NCI-H2107 (cell line): ENCODE measurements around the gene ASCC3.

Experiments used
- DNase-seq: peaks from one replicate; lab custom pipeline; 2025; lab: John Stamatoyannopoulos, UW

ASCC3 gene

DNA sequence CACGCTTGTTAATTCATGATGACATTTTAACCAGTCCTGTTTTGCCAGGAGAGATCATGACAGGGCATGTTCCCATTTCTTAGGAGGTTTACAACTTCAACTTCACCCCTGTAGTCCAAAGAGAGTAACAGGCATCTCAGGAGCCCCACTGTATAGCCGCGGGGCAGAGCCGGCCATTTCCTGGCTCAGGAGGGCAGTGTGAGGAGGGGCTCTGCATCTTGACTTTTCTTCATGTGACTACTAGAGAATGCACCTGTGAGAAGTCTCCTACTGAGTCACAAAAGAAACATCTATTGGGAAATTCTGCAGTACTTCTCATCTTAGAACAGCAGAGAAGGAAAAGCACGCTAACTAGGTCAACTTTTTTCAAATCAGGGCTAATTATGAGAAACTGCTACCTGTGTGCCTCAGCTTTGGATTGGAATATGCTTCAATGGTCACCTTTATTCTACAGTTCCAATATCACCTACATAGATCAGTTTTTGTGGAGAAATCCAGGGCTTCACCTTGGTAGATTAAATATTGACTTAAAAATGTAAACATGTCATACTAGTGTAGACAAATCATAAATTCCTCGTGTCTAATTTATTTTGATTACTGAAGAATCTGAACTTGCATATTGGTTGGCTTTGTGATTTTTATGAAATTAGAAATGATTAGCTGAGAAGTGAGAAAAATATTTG is 387.8 kb downstream of the ASCC3 start:
- no peak for DNase-seq

DNA sequence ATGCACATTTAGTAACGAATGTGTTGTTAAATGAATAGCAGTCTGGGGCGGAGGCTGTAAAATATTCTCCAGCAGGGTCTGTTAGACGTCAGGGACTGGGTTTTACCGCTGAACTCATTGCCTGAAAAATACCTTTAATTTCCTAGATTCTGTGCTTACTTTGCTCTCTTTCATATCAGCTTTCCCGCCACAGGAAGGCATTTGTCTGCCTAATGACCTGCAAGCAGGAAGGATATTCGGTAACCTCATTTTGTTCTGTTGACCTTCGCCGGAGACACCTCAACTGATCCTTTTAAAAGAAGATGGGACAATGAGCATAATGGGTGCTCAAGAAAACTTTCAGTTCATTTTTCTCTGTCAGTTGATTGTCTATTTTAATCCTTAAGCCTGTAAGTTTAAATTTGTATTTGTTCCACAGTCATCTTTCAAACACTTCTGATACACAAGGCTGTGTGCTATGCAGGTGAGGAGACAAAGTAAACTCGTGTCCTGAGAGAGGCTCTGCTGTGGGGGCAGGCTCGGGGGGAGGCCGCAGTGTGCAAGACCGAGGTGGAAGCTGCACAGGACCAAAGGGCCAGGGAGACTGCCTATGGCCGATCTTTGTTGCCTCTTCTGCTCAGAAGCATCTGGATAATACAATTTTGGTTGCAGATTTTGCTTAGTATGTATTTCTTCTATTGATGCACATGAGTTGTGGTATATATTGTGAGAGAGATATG is 389.0 kb downstream of the ASCC3 start:
- no peak for DNase-seq

DNA sequence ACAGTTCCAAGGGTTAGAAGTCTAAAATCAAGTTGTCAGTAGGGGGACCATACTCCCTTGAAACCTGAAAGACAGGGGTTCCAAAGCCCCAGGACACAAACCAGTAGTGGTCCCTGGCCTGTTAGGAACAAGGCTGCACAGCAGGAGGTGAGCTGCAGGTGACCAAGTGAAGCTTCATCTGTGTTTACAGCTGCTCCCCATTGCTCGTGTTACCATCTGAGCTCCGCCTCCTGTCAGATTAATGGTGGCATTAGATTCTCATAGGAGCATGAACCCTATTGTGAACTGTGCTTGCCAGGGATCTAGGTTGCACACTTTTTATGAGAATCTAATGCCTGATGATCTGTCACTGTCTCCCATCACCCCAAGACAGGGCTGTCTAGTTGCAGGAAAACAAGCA is 391.1 kb downstream of the ASCC3 start:
- no peak for DNase-seq

- DNase-seq: no peak
These were observed 392.9 kb downstream of the ASCC3 start for GRCh38 chr6:100488244-100488643.

DNA sequence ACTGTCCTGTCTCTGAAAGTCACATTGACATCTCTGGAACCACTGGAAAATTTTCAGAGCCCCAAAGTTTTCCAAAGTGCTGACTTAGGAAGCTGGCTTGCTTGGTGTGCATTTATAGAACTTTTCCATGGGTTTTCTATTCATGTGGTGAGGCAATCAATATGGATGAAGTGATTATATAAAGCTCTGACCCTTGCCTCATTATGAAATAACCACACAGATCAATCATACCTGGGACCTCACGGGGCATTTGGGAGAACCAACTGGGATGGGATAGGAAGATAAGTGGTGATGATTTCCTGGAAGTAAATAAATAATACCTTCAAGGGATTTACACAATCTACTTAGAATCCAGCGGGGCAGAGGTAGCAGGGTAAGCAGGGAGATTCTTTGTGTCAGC is 393.5 kb downstream of the ASCC3 start:
- no peak for DNase-seq

- DNase-seq: no peak
These were observed 395.9 kb downstream of the ASCC3 start for GRCh38 chr6:100485268-100485667.

- no peak for DNase-seq
These were observed 396.7 kb downstream of the ASCC3 start for GRCh38 chr6:100484474-100484873.

DNA sequence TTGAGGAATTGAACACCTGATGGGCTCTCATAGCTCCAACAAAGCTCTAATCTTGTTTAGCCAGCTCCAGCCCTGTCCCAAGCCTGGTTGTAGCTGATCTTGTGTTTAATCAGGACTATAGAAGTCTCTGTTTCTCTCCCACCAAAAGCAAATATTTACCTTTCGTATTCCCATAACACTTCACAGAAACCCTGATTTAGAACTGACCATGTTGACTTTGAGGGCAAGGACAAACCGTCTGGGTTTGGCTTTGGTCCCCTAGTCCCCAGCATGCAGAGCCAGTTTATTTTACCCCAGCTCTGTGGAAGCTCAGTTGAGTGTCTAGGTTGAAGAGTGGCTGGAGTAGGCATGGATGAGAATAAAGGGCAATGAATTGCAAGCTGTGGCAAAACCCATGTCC is 398.4 kb downstream of the ASCC3 start:
- DNase-seq: no peak

- no peak for DNase-seq
These were observed 401.7 kb downstream of the ASCC3 start for GRCh38 chr6:100479179-100480035.

- no peak for DNase-seq
These were observed 405.4 kb downstream of the ASCC3 start for GRCh38 chr6:100475554-100476320.

DNA sequence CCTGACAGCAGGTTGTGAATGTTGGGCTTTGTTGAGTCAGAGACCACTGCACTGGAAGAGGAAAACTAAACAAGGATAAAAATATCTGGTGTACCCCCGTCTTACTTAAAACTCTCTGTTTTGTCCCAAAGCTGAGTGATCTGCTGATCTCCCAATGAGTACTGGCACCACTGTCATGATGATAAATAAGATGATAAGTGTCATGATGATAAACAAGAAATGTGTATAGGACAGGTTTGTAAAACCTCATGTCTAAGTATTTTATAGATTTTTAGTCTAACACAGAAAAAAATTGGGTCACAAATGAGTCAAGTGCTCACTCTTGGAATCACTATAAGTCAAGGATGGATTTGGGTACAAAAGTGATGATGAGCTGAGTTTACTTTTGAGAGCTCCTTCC is 407.9 kb downstream of the ASCC3 start:
- DNase-seq: no peak

- peak; percentile 37 for DNase-seq
These were observed 408.5 kb downstream of the ASCC3 start for GRCh38 chr6:100472674-100473073.

DNA sequence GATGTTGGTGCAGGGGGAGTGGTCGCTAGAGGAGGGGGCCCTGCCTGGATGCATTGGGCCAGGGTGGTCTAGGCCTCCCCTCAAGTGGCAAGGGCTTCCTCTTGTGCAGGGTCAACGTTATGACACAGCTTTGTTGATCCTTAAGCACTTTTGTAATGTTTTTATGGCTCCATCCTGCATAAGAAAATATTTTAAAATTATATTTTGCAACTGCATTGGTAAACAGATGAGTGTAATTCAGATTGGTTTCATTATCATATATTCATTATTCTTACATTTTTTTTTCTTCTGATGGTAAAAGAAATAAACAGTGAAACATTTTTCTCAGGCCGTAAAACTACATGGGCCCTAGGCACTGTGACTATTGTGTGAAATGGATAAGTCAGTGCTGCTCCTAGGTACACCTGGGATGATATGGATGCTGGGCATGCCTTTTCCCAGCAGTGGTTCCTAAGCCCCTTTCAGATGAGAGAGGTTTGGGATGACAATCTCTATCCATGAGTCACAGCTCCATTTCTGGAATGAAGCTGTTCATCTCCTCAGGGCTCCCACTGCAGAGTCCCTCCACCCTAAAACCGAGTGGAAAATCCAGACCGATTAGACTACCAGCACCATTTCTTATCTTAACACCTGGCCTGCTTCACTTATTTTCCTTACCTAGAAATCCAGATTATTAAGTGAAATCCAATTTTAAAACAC is 410.6 kb downstream of the ASCC3 start:
- no peak for DNase-seq

GRCh38 chr6:100469101-100469859 is 411.8 kb downstream of the ASCC3 start:
- no peak for DNase-seq

DNA sequence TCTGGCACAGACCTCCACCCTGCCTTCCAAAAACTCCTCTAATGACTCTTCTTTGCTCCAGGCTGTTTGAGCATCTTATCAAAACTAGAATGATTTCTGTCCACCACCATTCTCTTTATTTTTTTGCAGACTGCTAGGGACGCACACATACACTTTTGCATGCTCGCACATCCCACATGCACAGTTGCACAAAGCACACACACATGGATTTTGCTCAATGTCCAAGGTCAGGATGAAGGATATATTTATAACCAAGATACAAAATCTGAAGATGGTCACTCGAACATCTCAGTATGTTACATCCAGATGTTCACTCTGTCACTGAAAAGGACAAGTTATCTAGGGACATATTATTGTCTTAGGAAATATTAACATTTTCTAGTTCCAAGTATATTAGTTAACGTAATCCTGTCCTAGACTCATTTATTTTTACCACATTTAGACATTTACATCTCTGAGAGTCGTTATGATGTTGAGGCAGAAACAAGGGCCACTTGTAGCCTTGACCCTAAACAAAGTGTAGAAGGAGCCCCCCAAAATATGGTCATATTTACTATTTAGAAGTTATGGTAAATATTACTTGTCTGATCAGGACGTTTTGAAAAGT is 413.0 kb downstream of the ASCC3 start:
- no peak for DNase-seq

DNA sequence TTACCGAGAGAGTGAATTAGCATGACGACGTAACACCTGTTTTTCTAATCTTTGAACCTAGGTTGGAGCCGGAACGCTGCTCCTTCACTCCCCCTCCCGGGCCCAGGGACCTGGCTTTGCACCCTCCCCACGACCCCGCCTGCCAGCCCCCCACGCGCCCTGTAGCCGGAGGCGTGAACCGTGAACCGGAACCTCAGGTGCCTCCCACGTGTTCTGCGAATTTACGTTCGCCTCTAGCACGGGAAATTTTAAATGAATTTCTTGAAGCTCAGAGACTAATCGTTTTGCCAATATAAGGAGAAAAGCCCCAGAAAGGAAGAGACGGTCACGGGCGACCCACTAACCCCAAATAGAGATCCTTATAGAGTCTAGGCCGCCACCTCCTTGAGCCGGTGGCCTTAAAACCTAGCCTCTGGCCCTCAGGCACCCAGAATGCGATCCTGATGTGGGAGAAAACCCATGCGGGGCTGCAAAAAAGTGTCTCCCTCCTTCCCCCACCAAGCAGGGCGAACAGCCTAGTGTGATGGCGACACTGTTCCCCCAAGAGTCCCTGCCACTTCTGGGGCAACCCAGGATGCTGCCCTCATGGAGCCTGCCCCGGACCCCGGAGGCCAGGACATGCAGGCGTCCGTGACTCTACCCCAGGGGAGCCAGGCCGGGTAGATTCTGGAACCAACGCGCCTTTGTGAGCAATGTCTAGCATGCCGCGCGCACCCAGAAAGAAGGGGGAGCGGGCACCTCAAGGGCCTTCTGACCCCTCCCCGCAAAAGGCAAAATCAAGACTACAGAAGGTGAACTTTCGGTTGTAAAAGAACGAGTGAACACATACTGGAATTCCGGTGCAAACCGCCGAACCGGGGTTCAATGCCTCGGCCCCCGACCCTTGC is 413.8 kb downstream of the ASCC3 start:
- no peak for DNase-seq

DNA sequence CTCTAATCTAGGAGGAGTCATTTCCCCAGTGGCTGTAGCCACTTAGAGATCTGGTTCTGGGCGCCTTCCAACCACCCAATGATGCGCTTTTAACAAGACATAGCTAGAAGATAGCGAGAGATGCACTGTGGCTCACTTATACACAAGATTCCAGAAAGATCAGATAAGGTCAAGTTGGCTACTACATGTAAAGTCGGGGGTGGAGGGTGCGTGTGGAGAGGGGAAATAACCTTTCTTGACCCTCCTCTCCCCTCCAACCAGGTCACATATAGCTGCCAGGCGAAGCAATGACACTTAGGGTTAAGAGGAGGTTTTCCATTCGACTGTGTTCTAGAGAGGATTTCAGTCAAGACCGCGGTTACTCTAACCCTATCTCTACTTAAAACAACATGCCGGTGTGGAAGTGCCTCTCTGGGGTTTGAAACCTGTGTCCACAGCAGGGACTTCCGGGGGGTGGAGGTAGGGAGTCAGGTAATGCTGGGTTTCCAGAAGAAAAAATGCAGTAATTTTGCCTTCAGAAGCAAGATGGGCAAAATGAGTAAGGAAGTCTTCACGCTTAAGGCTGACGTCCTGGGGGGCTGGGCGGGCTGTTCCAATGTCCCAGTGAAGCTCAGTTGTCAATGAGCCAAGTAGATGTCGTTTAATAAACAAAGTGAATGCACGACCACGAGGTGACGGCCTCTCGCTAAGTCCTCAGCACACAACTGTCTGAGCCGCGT is 414.6 kb downstream of the ASCC3 start:
- DNase-seq: no peak

DNA sequence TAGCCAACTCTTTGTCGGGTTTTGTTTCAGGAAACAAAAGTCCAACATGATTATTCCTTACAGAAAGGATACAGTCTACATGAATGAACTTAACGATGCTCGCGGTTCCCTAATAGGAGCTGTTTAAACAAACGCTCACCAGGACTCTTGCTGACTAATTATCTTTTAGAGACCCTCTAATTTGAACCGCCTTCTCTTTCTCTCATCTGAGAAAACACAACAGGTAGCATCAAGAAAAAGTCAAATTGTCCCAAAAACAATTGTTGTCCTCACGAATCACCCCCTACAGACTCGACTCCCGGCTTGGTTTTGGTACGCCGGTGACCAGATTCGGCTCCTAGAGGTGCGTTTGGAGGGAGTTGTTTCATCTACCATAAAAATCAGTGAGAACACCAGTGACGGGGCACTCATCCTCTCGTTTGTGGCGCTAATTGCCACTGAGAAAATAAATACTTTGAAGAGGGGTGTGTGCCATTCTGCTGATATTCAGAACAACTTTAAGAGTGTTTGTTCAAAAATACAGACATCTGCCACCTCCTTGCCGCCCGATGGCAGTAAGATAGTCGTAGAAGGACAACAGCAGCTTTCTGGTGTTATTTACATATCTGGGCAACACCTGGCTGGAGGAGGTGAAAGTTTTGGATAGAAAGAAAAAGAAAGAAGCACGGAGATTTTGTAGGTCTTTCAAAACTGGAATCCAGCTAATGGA is 415.3 kb downstream of the ASCC3 start:
- no peak for DNase-seq
